COR-L47 (cell line): Measurements from ENCODE around the gene TTN.
"Not testable (repeated sequence)": the region's sequence is repeated elsewhere in the genome, so short reads cannot be mapped to it uniquely, and the experiment has no call there.

Source experiments
- DNase-seq: peaks from one replicate; lab custom pipeline; 2025; lab: John Stamatoyannopoulos, UW

Gene TTN

DNA sequence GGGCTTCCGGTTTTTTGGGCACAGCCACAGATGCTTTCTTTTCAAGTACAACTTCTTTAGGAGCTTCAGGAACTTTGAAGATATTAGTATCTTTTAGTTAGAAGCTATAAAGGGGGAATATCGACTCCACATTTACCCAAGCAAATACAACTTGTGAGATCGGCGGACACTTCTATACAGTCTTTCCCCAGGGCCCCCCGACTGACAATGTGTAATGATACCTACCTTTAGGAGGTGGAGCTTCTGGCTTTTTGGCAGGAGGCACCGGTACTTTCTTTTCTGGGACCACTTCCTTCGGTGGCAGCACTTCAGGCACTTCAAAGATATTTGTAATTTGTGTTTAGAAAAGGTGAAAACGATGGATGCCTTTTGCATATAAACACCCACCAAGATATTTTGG is 148.7 kb downstream of the TTN start:
- DNase-seq, result not testable (repeated sequence)

DNA sequence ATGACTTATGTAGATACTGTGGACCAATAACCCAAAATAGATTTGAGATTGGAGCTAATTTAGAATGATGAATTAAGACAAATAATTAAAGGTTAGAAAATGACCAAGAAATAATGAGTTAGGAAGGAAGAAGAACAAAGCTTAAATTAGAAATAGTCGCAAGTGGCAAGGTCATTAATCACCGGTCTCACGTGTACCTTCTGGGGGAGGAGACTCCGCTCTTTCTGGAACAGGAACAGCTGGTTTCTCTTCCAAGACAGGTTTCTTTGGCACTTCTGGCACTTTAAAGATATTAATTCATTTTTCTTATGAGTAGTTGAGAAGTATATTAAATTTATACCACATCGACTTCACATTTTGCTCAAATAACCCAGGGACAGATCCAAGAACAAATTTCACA is 156.7 kb downstream of the TTN start:
- no peak for DNase-seq

DNA sequence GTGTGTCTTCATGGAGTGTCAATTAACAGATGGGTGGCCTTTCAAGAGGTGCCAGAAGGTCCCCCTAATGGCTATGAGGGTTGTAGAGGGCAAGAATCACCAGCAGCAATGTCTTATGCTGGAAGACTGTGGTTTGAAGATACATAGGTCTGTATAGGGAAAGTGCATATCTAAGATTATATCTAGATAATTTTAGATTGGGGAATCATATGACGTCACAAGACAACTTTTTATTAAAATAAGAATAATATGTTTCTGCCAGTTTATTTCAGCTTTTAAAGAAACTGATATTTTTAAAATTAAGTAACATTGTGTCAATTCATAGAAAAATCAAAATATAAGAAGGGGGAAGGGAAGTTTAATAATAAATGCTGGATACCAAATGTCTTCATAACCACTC is 162.3 kb downstream of the TTN start:
- no peak for DNase-seq

DNA sequence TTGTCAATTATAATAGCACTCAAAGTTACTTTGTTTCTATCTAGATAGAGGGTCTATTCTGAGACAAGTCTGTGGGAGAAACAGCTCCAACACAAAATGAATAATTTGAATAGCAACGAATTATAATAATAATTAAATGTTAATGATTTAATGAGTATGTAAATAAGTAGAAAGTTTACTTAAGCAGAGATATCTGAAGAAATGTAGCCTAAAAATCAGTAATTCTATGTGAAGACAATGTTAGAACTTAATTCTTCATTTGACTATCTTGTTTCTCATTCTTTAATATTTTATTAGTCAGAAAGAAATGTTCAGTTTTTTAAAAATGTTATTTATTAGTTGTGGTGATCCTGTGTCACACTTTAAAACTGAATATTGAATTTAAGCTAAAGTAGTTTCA is 165.7 kb downstream of the TTN start:
- DNase-seq, result no peak

DNA sequence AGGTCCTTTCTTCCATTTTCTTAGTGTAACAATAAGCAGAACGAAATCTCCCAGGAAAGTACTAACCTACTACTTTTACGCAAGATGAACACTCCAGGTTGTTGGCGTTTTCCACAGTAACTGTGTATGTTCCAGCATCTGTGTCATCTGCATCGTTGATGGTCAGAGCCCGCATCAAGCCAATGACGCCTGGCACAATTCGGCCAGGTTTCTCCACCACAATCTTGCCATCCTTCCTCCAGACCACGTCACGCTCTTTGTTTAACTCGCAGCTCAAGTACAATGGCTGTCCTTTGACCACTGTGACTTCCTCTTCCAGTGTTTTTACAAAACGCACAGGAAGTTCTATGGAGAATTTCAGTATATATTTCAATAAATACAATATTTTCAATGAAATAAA is 171.3 kb downstream of the TTN start:
- no peak for DNase-seq

DNA sequence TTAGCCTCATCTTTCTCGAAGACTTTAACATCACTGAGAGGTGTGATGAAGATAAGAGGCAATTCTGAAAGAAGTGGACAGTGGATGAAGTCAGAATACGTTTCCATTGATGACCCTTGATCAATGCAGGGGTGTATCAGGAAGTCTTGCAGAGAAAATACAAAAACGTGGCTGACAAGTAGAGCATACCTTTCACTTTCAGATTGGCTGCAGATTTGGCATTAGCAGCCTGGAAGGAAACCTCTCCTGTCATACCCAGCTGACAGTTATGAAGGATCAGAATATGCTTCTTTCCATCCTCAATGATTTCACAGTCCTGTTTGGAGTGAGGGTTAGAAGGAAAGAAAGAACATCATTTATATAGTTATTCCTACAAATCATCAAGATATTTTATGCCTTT is 174.5 kb downstream of the TTN start:
- DNase-seq, result no peak

DNA sequence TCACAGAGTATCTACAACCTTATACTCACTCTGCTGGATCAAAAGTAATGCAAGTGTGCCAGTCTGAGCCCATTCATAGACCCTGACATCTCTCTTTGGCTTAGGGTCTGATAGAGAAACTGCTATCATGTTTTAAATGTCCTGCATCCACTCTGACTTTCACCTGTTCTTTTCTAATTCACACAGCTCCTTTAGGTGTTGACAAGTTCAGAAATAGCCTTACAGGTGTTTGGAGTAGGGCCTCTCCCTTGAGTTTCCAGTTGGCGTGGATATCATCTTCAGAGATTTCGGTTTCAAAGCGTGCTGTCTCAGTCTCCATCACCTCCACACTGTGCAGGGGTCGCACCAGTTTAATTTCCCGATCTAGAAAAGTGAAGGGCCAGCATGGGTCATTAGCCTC is 176.6 kb downstream of the TTN start:
- DNase-seq, result no peak

DNA sequence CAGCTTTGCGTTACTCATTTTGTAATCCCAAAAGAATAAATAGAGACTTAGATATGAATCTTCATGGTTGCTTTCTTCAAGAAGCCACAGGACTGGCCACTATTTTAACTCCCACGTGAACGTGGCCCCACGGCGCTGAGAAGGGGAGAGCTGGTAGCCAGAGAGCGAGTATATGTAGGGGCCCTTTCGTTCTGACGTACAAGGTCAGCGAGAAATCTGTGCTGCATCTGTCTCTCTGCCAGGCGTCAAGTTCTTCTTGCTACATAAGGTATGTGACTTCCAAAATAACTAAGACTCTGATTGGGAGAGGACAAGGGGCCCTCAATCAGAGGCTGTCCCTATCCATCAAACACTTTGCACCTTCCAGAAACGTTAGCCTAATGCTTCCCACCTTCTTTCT is 177.8 kb downstream of the TTN start:
- DNase-seq, result no peak

DNA sequence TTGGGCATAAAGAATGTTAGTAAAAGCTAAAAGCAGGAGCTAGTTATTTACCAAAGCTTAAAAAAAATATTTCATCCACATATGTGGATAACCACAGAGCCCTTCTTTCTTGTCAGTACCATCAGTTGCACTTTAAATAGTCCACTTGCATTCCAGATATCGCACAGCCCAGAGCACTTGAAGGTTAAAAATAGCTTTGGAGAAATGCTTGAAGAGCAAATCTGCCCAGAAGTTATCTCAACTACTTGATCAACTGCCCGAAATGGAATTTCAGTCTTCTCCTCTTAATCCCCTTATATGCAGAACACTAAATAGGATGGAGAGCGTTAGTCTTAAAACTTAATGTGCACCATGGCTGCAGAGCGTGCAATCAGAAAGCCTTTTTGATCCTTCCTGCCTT is 178.6 kb downstream of the TTN start:
- DNase-seq, result no peak

DNA sequence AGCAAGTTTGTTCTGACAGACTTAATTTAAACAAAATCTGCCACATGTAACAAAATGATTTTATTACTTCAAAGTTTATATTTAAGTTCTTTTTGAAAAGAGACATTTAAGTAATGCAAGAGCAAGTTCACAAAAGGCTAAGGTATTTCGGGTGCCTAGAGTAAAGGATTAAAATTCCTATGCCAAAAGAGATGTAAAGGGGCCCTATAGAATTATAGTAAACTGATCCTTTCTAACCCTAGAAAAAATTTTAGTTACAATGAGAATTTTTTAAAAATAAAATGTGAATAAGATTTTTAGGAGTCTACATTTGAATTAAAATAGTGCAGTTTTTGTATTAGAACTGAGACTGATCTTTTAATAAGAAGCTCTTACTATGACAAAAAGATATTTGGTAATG is 179.8 kb downstream of the TTN start:
- DNase-seq, result no peak

DNA sequence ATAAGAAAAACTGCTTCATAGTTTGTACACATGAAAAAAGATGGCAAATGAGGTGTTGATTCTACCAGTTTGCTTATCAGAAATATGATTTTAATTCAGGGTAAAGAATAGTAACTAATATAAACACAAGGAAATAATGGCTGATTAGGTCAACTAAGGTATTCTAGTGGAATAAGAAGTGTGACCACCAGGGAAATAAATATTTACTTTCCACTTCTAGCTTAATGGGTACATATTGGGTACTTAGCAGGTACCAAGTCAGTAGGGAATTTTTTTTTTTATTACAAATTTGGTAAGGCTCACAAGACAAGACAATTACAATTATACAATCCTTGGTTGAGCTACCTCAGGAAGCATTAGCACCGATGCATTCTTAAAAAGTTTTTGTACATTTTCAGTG is 191.3 kb downstream of the TTN start:
- no peak for DNase-seq

DNA sequence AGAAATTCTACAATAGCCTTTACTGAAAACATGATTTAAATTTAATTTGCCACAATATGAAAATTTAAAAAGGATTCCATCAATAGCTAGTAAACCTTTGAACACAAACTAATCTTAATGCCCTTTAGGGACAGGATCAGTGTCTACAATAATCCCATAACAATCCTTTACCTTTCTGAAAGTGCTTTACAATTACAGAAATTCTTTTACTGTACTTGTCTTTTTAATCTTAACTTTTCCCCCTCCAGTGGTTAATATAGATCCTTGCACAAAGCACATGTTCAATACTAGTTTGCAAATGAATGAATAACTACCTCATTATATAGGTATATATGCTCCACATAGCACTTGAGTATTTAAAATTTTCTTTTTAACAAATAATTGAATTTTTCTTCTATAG is 204.3 kb downstream of the TTN start:
- no peak for DNase-seq

DNA sequence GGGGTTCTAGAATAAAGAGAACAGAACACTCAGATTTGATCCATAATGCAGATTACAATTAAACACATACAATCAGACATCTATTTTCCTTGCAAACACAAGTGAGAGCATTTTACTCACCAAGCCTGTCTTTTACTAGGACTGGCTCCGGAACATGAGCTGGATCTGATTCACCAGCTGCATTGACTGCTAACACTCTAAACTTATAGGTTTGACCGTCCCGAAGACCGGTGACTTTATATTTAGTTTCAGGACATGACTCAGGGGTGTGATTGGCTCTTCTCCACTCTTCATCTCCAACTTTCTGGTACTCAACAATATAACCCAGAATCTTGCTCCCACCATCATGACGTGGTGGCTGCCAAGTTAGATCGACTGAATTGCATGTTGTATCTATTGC is 214.6 kb downstream of the TTN start:
- no peak for DNase-seq

DNA sequence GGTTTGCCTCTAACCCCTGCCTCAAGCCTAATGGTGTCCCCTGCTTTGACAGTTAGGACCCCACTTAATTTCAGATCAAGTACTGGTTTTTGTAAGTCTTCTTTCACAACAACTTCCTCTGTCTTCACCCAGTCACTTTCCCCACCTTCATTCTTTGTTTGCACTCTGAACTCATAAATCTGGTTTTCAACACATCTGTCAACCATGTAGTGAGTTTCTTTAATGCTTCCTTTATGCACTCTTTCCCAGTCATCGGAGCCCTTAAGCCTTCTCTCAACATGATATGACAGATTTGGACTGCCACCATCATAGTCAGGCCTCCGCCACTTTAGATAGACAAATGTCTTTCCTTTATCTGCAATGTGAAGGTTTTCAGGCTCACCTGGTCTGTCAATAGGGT is 217.9 kb downstream of the TTN start:
- no peak for DNase-seq

DNA sequence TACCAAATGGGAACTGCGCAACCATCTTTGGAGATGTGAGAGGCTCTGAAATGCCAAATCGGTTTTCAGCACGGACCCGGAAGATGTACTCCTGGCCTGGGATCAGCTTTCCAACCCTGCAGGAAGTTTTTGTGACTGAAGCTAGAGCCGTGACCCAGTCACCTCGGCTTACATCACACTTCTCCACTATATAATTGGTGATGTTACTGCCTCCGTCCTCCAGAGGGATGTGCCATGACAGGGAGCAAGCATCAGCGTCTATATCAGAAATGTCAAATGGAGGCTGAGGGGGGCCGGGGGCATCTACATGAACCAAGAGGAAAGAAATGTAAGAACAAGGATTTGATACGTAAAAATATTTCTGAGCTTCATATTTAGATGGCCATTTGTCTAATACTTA is 222.6 kb downstream of the TTN start:
- no peak for DNase-seq

DNA sequence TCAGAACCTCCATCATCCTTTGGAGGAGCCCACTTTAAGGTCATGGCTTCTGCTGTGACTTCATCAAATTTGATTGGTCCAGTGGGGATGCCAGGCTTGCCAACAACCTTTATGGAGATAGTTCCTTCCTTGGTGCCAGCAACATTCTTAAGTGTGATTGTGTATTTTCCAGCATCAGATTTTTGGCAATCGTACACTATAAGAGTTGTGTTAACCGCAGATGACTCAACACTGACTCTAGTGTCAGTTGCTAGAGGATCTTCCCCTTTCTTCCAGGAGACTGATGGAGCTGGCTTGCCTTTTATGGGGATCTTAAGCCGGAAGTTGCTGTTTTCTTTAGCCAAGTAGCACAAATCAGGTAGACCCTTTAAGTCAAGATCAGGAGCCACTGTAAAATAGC is 228.2 kb downstream of the TTN start:
- no peak for DNase-seq

DNA sequence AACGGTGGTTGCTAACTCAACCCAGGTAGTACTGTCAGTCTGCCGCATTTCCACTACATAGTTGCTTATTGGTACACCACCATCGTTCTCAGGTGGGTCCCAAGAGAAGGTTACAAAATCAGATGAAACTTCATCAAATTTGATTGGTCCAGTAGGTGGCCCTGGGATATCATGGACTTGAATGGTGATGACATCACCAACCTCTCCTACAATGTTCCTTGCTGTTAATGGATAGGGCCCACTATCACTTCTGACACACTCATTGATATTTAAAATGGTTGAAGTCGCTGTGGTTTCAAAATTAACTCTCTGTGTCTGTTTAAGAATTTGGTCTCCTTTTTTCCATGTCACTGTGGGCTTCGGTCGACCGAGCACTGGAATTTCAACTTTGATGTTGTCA is 232.4 kb downstream of the TTN start:
- DNase-seq, result no peak

DNA sequence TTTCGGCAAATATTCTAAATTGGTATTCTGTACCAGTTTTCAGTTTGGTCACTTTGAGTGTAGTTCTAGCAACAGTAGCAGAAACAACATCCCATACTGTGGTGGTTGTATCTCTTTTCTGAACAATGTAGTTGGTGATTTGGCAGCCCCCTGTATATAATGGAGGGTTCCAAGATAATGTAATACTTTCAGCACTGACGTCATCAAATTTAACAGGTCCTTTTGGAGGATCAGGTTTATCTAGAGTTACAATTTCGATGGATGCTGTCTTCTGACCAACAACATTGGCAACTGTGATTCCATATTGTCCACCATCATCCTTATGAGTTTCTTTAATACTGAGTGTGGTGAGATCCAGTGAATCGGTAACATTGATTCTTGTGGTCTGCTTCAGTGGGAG is 239.0 kb downstream of the TTN start:
- no peak for DNase-seq

DNA sequence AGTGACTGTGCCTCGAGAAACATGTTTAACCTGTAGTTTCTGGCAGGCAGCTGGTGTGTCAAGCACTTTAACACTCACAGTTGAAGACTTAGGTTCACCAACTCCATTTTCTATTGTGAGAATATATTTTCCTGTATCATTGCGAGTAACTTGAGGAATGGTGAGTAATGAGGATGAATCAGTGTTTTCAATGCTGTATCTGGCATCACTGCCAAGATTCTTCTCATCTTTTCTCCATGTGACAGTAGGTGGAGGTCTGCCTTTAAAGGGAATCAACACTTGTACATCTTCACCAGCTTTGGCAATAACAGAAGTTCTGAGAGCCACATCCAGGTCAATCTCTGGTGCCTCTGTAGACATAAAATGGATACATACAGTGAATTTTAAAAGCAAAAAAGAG is 254.2 kb downstream of the TTN start:
- no peak for DNase-seq

DNA sequence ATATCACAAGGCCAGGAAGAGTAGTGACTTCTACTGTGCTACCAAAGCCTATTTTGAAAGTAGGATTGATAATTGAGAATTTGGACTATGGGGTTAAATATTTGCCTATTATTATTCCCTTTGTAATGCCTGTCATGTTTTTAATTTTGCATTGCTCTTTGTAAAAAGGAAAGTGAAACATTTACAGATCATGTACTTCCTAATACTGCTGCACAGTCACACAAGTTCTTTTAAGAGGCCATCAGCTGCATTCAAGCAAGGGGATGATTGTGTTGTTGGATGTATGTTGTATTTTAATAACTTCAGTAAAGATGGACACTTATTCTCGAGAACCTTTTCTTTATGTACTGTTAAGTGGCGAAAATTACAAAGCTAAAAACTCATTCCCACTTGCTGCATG is 256.9 kb downstream of the TTN start:
- no peak for DNase-seq

DNA sequence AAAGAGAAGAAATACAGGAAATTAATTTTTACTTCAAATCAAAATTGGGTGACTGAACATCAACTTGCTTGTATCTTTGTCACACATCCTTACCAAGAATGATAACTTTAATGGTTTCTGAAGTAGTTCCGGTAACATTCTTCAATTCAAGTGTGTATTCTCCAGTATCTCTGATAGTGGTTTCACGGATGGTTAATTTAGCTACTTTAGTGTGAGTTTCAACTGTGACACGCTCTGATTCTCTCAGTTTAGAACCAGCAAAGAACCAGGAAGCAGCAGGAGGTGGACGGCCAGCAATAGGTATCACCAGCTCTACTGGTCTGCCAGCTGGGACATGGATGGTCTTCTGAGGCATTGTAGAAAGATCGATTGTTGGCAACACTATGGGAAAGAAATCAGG is 264.7 kb downstream of the TTN start:
- no peak for DNase-seq

DNA sequence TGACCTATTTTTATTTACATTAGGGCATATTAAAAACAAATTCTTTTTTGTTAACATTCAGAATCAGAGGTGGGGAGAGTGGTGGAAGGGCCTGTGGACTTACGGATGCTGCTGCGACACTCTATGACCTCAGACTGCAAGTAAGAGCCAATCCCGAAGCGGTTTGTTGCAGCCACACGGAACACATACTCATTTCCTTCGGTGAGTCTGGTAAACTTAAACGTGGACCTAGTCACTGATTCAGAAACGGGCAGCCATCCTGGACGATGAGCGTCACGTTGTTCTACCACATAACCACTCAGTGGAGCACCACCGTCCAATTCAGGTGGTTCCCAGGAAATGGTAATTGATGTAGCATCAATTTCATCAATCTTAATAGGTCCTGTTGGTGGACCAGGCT is 265.1 kb downstream of the TTN start:
- DNase-seq, result no peak

DNA sequence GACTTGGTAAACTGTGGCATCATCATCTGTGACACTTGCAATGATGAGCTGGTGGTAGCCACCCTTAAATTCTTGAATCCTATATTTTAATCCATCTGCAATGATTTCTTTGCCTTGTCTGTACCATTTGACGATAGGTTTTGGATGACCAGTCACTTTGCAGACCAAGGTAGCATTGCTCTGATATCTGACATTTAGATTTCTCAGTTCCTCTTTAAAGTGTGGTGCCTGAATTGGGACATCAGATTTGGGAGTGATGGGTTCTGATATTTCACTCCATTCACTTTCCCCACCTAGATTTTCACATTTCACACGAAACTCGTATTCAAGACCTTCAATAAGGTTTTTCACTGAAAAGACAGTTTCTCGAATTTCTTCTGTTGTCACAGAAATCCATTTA is 271.2 kb downstream of the TTN start:
- no peak for DNase-seq

DNA sequence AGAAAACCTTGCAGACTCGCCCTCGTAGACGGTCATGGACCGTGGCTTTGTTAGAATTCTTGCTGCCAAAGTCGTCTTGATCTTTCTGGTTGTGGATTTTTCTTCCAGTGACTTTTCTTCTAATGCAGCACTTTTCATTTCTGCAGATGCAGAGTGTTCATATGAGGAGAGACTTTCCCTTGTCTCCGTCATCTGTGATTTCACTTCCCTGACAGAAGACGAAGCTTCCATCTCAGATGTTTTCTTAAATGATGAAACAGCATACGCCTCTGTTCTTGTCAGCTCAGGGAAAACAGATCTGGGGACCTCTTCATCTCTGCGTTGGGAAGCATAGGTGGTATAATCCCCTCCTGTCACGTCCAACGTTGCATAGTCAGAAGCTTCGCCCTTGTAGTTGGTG is 276.1 kb downstream of the TTN start:
- DNase-seq, result no peak

DNA sequence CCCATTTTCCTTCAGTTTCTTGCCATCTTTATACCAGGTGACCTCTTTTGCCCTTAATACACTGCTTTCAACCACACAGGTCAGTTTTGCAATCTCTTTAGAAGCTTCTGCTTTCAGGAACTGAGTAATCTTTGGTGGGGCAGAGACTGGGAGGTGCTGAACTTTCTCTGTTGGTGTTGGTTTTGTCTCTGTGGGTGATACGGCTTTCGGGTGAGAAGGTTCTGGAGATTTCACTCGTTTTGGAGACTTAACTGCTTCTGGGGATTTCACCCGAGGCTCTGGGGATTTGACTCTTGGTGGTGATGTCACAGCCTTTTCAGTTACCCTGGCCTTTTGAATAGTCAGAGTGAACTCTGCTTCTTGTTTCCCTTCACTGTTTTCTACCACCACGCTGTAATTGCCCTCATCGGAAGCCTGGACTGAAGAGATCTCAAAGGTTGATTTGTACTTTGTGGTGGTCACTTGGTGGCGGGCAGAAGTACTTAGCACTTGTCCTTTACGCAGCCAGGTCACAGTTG is 276.5 kb downstream of the TTN start:
- no peak for DNase-seq
